Loucy (cell line): ENCODE data around the gene AQP5.

Experiments used
- EZH2phosphoT487 ChIP-seq: fragments of 200-600 bp; IDR thresholded peaks from 2 replicates; pipeline ENCODE4 v1.6.1; 2018; ENCODE audit warnings: antibody characterized with exemption, mild to moderate bottlenecking, moderate library complexity, borderline replicate concordance
- TF ChIP-seq, protein P1 (sequence below): fragments of 200-600 bp; sonication (generic); conservative IDR thresholded peaks from 2 replicates; pipeline ENCODE4 v1.5.1; 2014; ENCODE audit warnings: mild to moderate bottlenecking, antibody characterized with exemption, low read length

DNA sequence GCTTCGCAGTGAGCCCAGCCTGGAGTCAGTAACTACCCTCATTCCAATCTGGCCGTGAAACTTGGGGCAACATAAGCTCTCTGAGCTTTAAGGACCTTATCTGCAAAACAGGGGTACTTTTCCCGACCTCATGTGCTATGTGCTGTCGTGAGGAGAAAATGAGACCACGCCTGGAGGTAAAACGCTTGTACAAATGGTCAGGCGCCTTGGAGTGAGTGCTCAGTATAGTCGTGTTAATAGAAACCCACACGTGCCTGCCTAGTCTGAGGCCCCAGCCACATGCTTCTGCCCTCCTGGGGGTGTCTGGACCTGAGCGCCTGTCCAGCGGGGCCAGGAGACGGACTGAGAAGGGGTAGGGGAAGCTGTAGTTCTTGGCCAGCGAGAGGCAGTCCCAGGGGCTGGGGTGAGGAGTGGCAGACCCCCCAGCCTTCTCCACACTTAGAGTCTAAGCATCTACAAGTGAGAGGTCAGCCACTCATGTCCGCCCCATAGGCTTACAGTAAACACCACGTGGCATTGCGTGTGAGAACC, 4.9 kb downstream of the AQP5 start:
- TF ChIP-seq, protein P1, sequence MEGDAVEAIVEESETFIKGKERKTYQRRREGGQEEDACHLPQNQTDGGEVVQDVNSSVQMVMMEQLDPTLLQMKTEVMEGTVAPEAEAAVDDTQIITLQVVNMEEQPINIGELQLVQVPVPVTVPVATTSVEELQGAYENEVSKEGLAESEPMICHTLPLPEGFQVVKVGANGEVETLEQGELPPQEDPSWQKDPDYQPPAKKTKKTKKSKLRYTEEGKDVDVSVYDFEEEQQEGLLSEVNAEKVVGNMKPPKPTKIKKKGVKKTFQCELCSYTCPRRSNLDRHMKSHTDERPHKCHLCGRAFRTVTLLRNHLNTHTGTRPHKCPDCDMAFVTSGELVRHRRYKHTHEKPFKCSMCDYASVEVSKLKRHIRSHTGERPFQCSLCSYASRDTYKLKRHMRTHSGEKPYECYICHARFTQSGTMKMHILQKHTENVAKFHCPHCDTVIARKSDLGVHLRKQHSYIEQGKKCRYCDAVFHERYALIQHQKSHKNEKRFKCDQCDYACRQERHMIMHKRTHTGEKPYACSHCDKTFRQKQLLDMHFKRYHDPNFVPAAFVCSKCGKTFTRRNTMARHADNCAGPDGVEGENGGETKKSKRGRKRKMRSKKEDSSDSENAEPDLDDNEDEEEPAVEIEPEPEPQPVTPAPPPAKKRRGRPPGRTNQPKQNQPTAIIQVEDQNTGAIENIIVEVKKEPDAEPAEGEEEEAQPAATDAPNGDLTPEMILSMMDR: no peak
- no peak for TF ChIP-seq EZH2phosphoT487
